SK-N-SH treated with all-trans-retinoic acid at 6 μM for 48 hours (cell line): ENCODE data around the gene NRBF2.

Experiments
- ATAC-seq: fragments of 200-7000 bp; cut with Tn5 transposase; 3 replicates; pipeline ENCODE4 v1.9.1; 2020; ENCODE audit warnings: mild to moderate bottlenecking, moderate library complexity
- ARNTL ChIP-seq: fragments of 450-650 bp; formaldehyde crosslinking; IDR thresholded peaks from 2 replicates; pipeline ENCODE4 v1.5.0; 2020; ENCODE audit warnings: low read depth, mild to moderate bottlenecking, moderate library complexity, borderline replicate concordance
- BACH2 ChIP-seq: fragments of 250-450 bp; sonication (Bioruptor Pico); IDR thresholded peaks from 2 replicates; pipeline ENCODE4 v1.9.0; 2021; ENCODE audit warnings: mild to moderate bottlenecking, borderline replicate concordance
- CREB5 ChIP-seq: fragments of 250-450 bp; sonication (Bioruptor Pico); IDR thresholded peaks from 2 replicates; pipeline ENCODE4 v1.5.1; 2020; ENCODE audit warnings: low read depth, mild to moderate bottlenecking, moderate library complexity
- CSDC2 ChIP-seq: fragments of 250-450 bp; sonication (Bioruptor Pico); IDR thresholded peaks from 2 replicates; pipeline ENCODE4 v1.5.0; 2020; ENCODE audit warnings: mild to moderate bottlenecking, moderate library complexity
- CSRNP3 ChIP-seq: fragments of 250-450 bp; sonication (Bioruptor Pico); IDR thresholded peaks from 2 replicates; pipeline ENCODE4 v1.5.1; 2021; ENCODE audit warnings: mild to moderate bottlenecking, moderate library complexity
- ESRRG ChIP-seq: fragments of 250-450 bp; sonication (Bioruptor Pico); IDR thresholded peaks from 2 replicates; pipeline ENCODE4 v1.6.1; 2021; ENCODE audit warnings: mild to moderate bottlenecking
- GLIS3 ChIP-seq: fragments of 250-450 bp; sonication (Bioruptor Pico); IDR thresholded peaks from 2 replicates; pipeline ENCODE4 v1.5.0; 2020; ENCODE audit warnings: mild to moderate bottlenecking, moderate library complexity
- ISL1 ChIP-seq: fragments of 250-450 bp; sonication (Bioruptor Pico); IDR thresholded peaks from 2 replicates; pipeline ENCODE4 v2.1.2; 2022; ENCODE audit warnings: mild to moderate bottlenecking, moderate library complexity
- OSR1 ChIP-seq: fragments of 250-450 bp; sonication (Bioruptor Pico); IDR thresholded peaks from 2 replicates; pipeline ENCODE4 v1.8.0; 2022; ENCODE audit warnings: moderate library complexity, mild to moderate bottlenecking, inconsistent platforms
- PATZ1 ChIP-seq: fragments of 250-450 bp; sonication (Bioruptor Pico); IDR thresholded peaks from 2 replicates; pipeline ENCODE4 v1.8.0; 2020; ENCODE audit warnings: mild to moderate bottlenecking, moderate library complexity, borderline replicate concordance
- POU6F1 ChIP-seq: fragments of 250-450 bp; sonication (Bioruptor Pico); IDR thresholded peaks from 2 replicates; pipeline ENCODE4 v1.8.0; 2021; ENCODE audit warnings: low read depth, mild to moderate bottlenecking, moderate library complexity, borderline replicate concordance
- PPARA ChIP-seq: fragments of 250-450 bp; sonication (Bioruptor Pico); IDR thresholded peaks from 2 replicates; pipeline ENCODE4 v1.5.0; 2020; ENCODE audit warnings: mild to moderate bottlenecking, borderline replicate concordance
- RARB ChIP-seq: fragments of 250-450 bp; sonication (Bioruptor Pico); IDR thresholded peaks from 2 replicates; pipeline ENCODE4 v1.8.0; 2021; ENCODE audit warnings: mild to moderate bottlenecking, moderate library complexity
- SNAI2 ChIP-seq: fragments of 250-450 bp; sonication (Bioruptor Pico); IDR thresholded peaks from 2 replicates; pipeline ENCODE4 v1.5.0; 2020; ENCODE audit warnings: mild to moderate bottlenecking, moderate library complexity
- TCF4 ChIP-seq: fragments of 250-450 bp; sonication (Bioruptor Pico); IDR thresholded peaks from 2 replicates; pipeline ENCODE4 v1.8.0; 2021; ENCODE audit warnings: mild to moderate bottlenecking, moderate library complexity, borderline replicate concordance
- TOX ChIP-seq: fragments of 250-450 bp; sonication (Bioruptor Pico); IDR thresholded peaks from 2 replicates; pipeline ENCODE4 v1.8.0; 2021; ENCODE audit warnings: mild to moderate bottlenecking, moderate library complexity, borderline replicate concordance
- ZC3H10 ChIP-seq: fragments of 250-450 bp; sonication (Bioruptor Pico); IDR thresholded peaks from 2 replicates; pipeline ENCODE4 v1.5.1; 2021; ENCODE audit warnings: mild to moderate bottlenecking, moderate library complexity
- ZFP3 ChIP-seq: fragments of 250-450 bp; sonication (Bioruptor Pico); IDR thresholded peaks from 2 replicates; pipeline ENCODE4 v1.5.0; 2020; ENCODE audit warnings: mild to moderate bottlenecking, moderate library complexity
- ZFP30 ChIP-seq: fragments of 450-650 bp; formaldehyde crosslinking; IDR thresholded peaks from 2 replicates; pipeline ENCODE4 v1.5.0; 2022; ENCODE audit warnings: mild to moderate bottlenecking, moderate library complexity
- ZNF565 ChIP-seq: fragments of 450-650 bp; formaldehyde crosslinking; conservative IDR thresholded peaks from 2 replicates; pipeline ENCODE4 v1.5.0; 2020; ENCODE audit warnings: low read depth, mild to moderate bottlenecking, moderate library complexity
- ZNF70 ChIP-seq: fragments of 450-650 bp; formaldehyde crosslinking; IDR thresholded peaks from 2 replicates; pipeline ENCODE4 v1.5.0; 2020; ENCODE audit warnings: mild to moderate bottlenecking, moderate library complexity
- ZNF8 ChIP-seq: fragments of 450-650 bp; formaldehyde crosslinking; IDR thresholded peaks from 2 replicates; pipeline ENCODE4 v1.5.0; 2020; ENCODE audit warnings: mild to moderate bottlenecking, moderate library complexity

NRBF2 gene

GRCh38 chr10:63140077-63140476 lies 6.9 kb downstream of the NRBF2 start:
- no peak for TF ChIP-seq ZC3H10 (CRISPR knock-in tag)
- no peak for TF ChIP-seq RARB
- TF ChIP-seq, all 23 proteins: peak for 0
- no peak for ATAC-seq

- ATAC-seq = no peak
- no peak for TF ChIP-seq PATZ1
These were observed 9.0 kb downstream of the NRBF2 start for GRCh38 chr10:63142136-63142535.

- ATAC-seq = no peak
- TF ChIP-seq OSR1 (CRISPR knock-in tag) = no peak
- no peak for TF ChIP-seq CREB5 (CRISPR knock-in tag)
- TF ChIP-seq, all 23 proteins: peak for 0
These were observed 10.9 kb downstream of the NRBF2 start for GRCh38 chr10:63143987-63144386.

- no peak for ATAC-seq
- TF ChIP-seq GLIS3 (CRISPR knock-in tag) (no peak), ARNTL (CRISPR knock-in tag) (no peak), ZNF565 (CRISPR knock-in tag) (no peak), SNAI2 (CRISPR knock-in tag) (no peak), ZNF8 (CRISPR knock-in tag) (no peak), RARB (no peak), OSR1 (CRISPR knock-in tag) (no peak), ZFP3 (no peak), BACH2 (CRISPR knock-in tag) (no peak), PATZ1 (no peak), ISL1 (CRISPR knock-in tag) (no peak), PPARA (no peak), ZFP30 (no peak)
These were observed 12.7 kb downstream of the NRBF2 start for GRCh38 chr10:63145782-63146181.

- TF ChIP-seq TCF4 (CRISPR knock-in tag) = no peak
These were observed 13.4 kb downstream of the NRBF2 start for GRCh38 chr10:63146503-63146902.

GRCh38 chr10:63150745-63151144 lies 17.6 kb downstream of the NRBF2 start:
- ATAC-seq = no peak
- TF ChIP-seq POU6F1 (CRISPR knock-in tag) = no peak
- no peak for TF ChIP-seq ARNTL (CRISPR knock-in tag)
- no peak for TF ChIP-seq ZC3H10 (CRISPR knock-in tag)
- TF ChIP-seq ZNF70 = no peak
- TF ChIP-seq ISL1 (CRISPR knock-in tag) = no peak
- no peak for TF ChIP-seq RARB
- no peak for TF ChIP-seq GLIS3 (CRISPR knock-in tag)
- no peak for TF ChIP-seq PATZ1
- TF ChIP-seq TOX (CRISPR knock-in tag) = no peak
- TF ChIP-seq SNAI2 (CRISPR knock-in tag) = no peak
- no peak for TF ChIP-seq ESRRG (CRISPR knock-in tag)
- TF ChIP-seq CSDC2 (CRISPR knock-in tag) = no peak
- TF ChIP-seq ZNF8 (CRISPR knock-in tag) = no peak
- no peak for TF ChIP-seq ZFP30
- no peak for TF ChIP-seq CSRNP3 (CRISPR knock-in tag)
- TF ChIP-seq CREB5 (CRISPR knock-in tag) = no peak

More at GRCh38 chr10:63146503-63146902, 13.4 kb downstream of the NRBF2 start:
- ATAC-seq = no peak
